ENCODE data around the gene ZSWIM4.

DNA sequence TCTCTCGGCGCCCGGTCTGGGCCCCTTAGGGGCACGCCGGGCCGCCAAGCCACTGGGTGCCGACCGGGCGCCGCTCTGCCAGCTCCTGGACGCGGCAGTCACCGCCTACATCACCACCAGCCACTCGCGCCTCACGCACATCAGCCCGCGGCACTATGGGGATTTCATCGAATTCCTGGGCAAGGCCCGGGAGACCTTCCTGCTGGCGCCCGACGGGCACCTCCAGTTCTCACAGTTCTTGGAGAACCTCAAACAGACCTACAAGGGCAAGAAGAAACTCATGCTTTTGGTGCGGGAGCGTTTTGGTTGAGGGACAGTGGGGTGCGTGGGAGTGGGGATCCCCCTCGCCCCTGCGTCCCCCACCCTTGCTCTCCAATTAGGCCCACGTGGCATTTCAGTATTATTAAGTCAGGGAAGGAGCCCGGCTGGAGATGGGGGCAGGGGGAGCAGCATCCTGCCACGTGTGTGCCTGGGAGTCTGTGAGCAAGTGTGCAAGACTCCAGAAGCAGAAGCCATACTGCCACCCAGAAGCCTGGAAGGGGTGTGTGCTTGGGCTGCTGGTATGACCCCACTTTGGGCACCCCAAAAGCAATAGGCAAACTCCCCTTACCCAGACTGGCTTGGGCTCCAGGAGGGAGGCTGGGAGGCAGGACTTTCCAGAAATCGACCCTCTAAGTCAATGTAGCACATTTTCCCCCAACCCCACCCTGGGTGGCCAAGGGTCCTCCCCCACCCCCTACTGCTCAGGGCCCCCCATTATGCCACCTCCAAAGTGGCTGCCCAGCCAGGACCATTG lies 35.7 kb downstream of the ZSWIM4 start:
- TF ChIP-seq POLR2A (IDR thresholded peaks at IDR 0.05) = no peak
- TF ChIP-seq, protein P1, sequence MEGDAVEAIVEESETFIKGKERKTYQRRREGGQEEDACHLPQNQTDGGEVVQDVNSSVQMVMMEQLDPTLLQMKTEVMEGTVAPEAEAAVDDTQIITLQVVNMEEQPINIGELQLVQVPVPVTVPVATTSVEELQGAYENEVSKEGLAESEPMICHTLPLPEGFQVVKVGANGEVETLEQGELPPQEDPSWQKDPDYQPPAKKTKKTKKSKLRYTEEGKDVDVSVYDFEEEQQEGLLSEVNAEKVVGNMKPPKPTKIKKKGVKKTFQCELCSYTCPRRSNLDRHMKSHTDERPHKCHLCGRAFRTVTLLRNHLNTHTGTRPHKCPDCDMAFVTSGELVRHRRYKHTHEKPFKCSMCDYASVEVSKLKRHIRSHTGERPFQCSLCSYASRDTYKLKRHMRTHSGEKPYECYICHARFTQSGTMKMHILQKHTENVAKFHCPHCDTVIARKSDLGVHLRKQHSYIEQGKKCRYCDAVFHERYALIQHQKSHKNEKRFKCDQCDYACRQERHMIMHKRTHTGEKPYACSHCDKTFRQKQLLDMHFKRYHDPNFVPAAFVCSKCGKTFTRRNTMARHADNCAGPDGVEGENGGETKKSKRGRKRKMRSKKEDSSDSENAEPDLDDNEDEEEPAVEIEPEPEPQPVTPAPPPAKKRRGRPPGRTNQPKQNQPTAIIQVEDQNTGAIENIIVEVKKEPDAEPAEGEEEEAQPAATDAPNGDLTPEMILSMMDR (IDR thresholded peaks at IDR 0.05) = no peak
